Parathyroid adenoma (tissue), 2 donors: ENCODE measurements around the gene PDE6B.
"Not testable (repeated sequence)": the region's sequence is repeated elsewhere in the genome, so short reads cannot be mapped to it uniquely, and the experiment has no call there.

Experiments
- H2AFZ ChIP-seq: fragments of 300-600 bp; sonication (generic); one replicate; pipeline ENCODE4 v1.7.0; 2017; ENCODE audit warnings: antibody characterized with exemption, mild to moderate bottlenecking
- H3K27ac ChIP-seq: fragments of 300-600 bp; sonication (generic); one replicate; pipeline ENCODE4 v1.7.0; 2017
- H3K27me3 ChIP-seq: fragments of 300-600 bp; sonication (generic); one replicate; pipeline ENCODE4 v1.7.0; 2017; ENCODE audit warnings: low read length; ENCODE audit not compliant: control insufficient read depth, insufficient read depth
- H3K36me3 ChIP-seq: fragments of 300-600 bp; sonication (generic); one replicate; pipeline ENCODE4 v1.7.0; 2017; ENCODE audit warnings: low read length; ENCODE audit not compliant: control insufficient read depth, insufficient read depth
- H3K4me1 ChIP-seq: fragments of 300-600 bp; sonication (generic); one replicate; pipeline ENCODE4 v1.7.0; 2017; ENCODE audit warnings: control low read depth
- H3K4me2 ChIP-seq: fragments of 300-600 bp; sonication (generic); one replicate; pipeline ENCODE4 v1.7.0; 2017; ENCODE audit warnings: low read length
- H3K4me3 ChIP-seq: fragments of 300-600 bp; sonication (generic); one replicate; pipeline ENCODE4 v1.7.0; 2017; ENCODE audit warnings: low read depth, low read length
- H3K79me2 ChIP-seq: fragments of 300-600 bp; sonication (generic); one replicate; pipeline ENCODE4 v1.7.0; 2017; ENCODE audit warnings: control low read depth
- H3K9ac ChIP-seq: fragments of 300-600 bp; sonication (generic); one replicate; pipeline ENCODE4 v1.7.0; 2017; ENCODE audit warnings: mild to moderate bottlenecking
- H3K9me3 ChIP-seq: fragments of 300-600 bp; sonication (generic); one replicate; pipeline ENCODE4 v1.7.0; 2017; ENCODE audit warnings: low read length; ENCODE audit not compliant: control insufficient read depth
- CTCF ChIP-seq: fragments of 300-600 bp; sonication (generic); IDR thresholded peaks from one replicate; pipeline ENCODE4 v1.7.0; 2017; ENCODE audit warnings: antibody characterized with exemption, mild to moderate bottlenecking
- donor health status: primary hyperparathyroidism.

Gene PDE6B

GRCh38 chr4:666436-666810 lies 41.0 kb downstream of the PDE6B start:
- Histone ChIP-seq H3K9me3 (no peaks in the 10 kb centered on the region), H3K4me2 (no peak overlapping the region), H3K36me3 (no peaks in the 10 kb centered on the region), H3K4me3 (no peak overlapping the region), H3K27ac (no peak overlapping the region), H3K4me1 (no peaks in the 10 kb centered on the region), H3K79me2 (no peaks in the 10 kb centered on the region), H3K9ac (no peak overlapping the region), H2AFZ (no peak overlapping the region), H3K27me3 (no peaks in the 10 kb centered on the region)
- TF ChIP-seq CTCF: no peak

GRCh38 chr4:666822-667544 lies 41.6 kb downstream of the PDE6B start:
- H3K4me1 ChIP-seq: no peaks in the 10 kb centered on the region
- no peak overlapping the region for H3K4me3 ChIP-seq
- no peak overlapping the region for H2AFZ ChIP-seq
- no peaks in the 10 kb centered on the region for H3K79me2 ChIP-seq
- H3K36me3 ChIP-seq: no peaks in the 10 kb centered on the region
- H3K9ac ChIP-seq: no peak overlapping the region
- no peaks in the 10 kb centered on the region for H3K27me3 ChIP-seq
- TF ChIP-seq CTCF: no peak
- no peaks in the 10 kb centered on the region for H3K9me3 ChIP-seq
- H3K27ac ChIP-seq: no peak overlapping the region
- H3K4me2 ChIP-seq: no peak overlapping the region

GRCh38 chr4:667545-667925 lies 42.2 kb downstream of the PDE6B start:
- H2AFZ ChIP-seq: no peak overlapping the region
- H3K79me2 ChIP-seq: no peaks in the 10 kb centered on the region
- H3K4me2 ChIP-seq: no peak overlapping the region
- H3K36me3 ChIP-seq: no peaks in the 10 kb centered on the region
- no peak overlapping the region for H3K4me3 ChIP-seq
- no peaks in the 10 kb centered on the region for H3K9me3 ChIP-seq
- H3K9ac ChIP-seq: no peak overlapping the region
- H3K27me3 ChIP-seq: no peaks in the 10 kb centered on the region
- no peak for TF ChIP-seq CTCF
- H3K27ac ChIP-seq: no peak overlapping the region
- H3K4me1 ChIP-seq: no peaks in the 10 kb centered on the region

- not testable (repeated sequence) for H3K9me3 ChIP-seq, H3K4me1 ChIP-seq, H3K36me3 ChIP-seq, H3K9ac ChIP-seq, H3K4me2 ChIP-seq, H3K27ac ChIP-seq, H2AFZ ChIP-seq, H3K4me3 ChIP-seq, H3K27me3 ChIP-seq, H3K79me2 ChIP-seq
Measured at GRCh38 chr4:668219-668618, 42.8 kb downstream of the PDE6B start.

- H3K36me3 ChIP-seq, H3K27ac ChIP-seq, H3K79me2 ChIP-seq, H3K4me2 ChIP-seq, H3K9ac ChIP-seq, H3K9me3 ChIP-seq, H3K4me3 ChIP-seq, H3K27me3 ChIP-seq, H2AFZ ChIP-seq, H3K4me1 ChIP-seq: not testable (repeated sequence)
Measured at GRCh38 chr4:669806-670559, 44.6 kb downstream of the PDE6B start.
